ENCODE measurements around the gene OSBPL9. TPM values are rescaled to one million over a fixed set of nuclear protein-coding genes. Genes with fewer than 3 reads are reported as not detected.

The OSBPL9 gene
- total RNA-seq, 1 experiment from 2014 or later, result 128 TPM

DNA sequence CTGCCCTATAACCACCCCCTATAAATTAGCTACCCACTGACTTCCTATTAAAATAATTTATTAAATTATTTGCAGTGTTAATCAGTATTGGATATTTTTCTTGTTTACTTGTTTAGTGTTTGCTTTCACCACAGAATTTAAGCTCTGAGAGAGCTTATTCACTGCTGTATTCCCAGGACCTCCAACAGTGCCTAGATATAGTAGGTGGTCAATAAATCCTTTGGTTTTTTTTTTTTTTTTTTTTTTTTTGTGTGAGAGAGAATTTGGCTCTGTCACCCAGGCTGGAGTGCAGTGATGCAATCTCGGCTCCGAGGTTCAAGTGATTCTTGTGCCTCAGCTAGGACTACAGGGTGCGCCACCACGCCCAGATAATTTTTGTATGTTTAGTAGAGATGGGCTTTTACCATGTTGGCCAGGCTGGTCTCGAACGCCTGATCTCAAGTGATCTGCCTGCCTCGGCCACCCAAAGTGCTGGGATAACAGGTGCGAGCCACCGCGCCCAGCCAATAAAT, 1.1 kb upstream of the OSBPL9 start:
- Histone ChIP-seq H3K4me1 (ENCODE audit: low read length) (peaks cover 22% of the 10 kb centered on the region), H3K4me3 (ENCODE audit: low read length) (no peak overlapping the region), H3K36me3 (ENCODE audit: insufficient read depth, low read length) (no peaks in the 10 kb centered on the region), H2AFZ (ENCODE audit: low read length) (no peak overlapping the region), H3K9me2 (replicated peaks; ENCODE audit: insufficient read depth, low read length) (no peaks in the 10 kb centered on the region), H3K27ac (ENCODE audit: low read length) (no peak overlapping the region), H3K4me2 (ENCODE audit: low read depth, low read length, poor library complexity, severe bottlenecking) (no peak overlapping the region), H3K79me2 (ENCODE audit: low read length) (no peaks in the 10 kb centered on the region; the same call in 1 of the 2 replicates), H3K9ac (ENCODE audit: low read length) (no peak overlapping the region), H4K20me1 (ENCODE audit: insufficient read depth, low read depth, low read length) (no peaks in the 10 kb centered on the region; the same call in none of the 2 replicates), H3K27me3 (ENCODE audit: low read length) (no peaks in the 10 kb centered on the region), H3K9me3 (ENCODE audit: low read length) (no peaks in the 10 kb centered on the region)
- DNase-seq, result no peak

DNA sequence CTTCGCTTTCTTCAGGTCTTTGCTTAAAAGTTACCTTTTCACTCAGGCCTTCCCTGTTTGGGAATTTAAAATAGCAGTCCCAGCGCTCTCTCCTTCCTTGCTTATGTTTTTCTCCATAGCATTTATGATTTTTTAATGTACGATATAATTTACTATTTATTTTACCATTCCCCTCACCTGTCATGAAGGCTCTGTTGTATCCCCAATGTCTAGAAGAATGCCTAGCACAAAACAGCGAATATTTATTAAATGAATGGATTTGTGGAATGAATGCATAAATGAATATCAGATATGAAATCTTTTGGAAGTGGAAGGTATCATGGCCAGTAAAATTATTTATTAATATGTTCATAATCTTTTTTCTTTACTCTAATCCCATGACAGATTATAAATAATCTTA, 402 bp upstream of the OSBPL9 start:
- Histone ChIP-seq H3K27ac (ENCODE audit: low read length) (no peak overlapping the region), H3K4me1 (ENCODE audit: low read length) (peaks cover 22% of the 10 kb centered on the region), H3K4me3 (ENCODE audit: low read length) (peak overlapping the region; percentile 94), H3K79me2 (ENCODE audit: low read length) (no peaks in the 10 kb centered on the region; the same call in 1 of the 2 replicates), H3K4me2 (ENCODE audit: low read depth, low read length, poor library complexity, severe bottlenecking) (peak overlapping the region; percentile 88), H2AFZ (ENCODE audit: low read length) (peak overlapping the region; percentile 93), H4K20me1 (ENCODE audit: insufficient read depth, low read depth, low read length) (no peaks in the 10 kb centered on the region; the same call in none of the 2 replicates), H3K36me3 (ENCODE audit: insufficient read depth, low read length) (no peaks in the 10 kb centered on the region), H3K9me2 (replicated peaks; ENCODE audit: insufficient read depth, low read length) (no peaks in the 10 kb centered on the region), H3K9me3 (ENCODE audit: low read length) (no peaks in the 10 kb centered on the region), H3K9ac (ENCODE audit: low read length) (peak overlapping the region; percentile 52), H3K27me3 (ENCODE audit: low read length) (no peaks in the 10 kb centered on the region)
- no peak for DNase-seq

DNA sequence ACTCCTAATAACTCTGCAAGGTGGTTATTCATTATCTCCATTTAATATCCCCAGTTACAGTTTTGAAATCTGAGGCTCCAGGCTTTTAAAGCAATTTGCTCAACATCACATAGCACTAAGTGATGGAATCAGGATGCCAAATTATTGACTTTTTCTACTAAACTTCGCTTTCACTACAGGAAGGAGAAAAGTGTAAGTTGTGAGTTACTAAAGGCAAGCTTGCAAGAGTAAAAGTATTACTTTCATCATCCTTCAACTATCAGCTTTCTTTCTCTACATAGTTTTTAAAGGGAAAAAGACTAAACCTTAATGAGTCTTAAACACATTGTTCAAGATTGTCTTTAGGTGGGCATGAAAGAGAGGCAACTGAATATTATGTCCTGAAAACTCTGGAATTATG, 1.8 kb downstream of the OSBPL9 start:
- Histone ChIP-seq H3K9ac (ENCODE audit: low read length) (no peak overlapping the region), H3K9me3 (ENCODE audit: low read length) (no peaks in the 10 kb centered on the region), H3K4me2 (ENCODE audit: low read depth, low read length, poor library complexity, severe bottlenecking) (no peak overlapping the region)

DNA sequence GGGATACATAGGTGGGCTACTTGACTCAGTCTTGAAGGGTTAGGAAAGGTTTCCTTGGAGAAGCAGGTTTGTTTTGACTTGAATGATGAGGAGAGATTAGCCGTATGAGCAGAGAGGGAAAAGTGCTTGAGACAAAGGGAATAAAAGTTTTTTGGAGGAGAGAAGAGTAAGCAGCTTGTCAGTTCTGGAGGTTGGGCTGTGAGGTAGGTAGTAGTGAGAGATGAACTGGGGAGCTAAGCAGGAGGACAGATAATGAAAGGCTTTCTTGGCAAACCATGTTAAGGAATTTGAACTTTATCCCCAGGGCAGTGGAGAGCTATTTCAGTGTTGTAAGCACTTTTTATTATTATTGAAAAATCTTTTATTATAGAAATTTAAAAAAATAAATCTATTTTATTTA, 3.6 kb downstream of the OSBPL9 start:
- no peaks in the 10 kb centered on the region for H3K9me3 ChIP-seq (ENCODE audit: low read length)
- no peaks in the 10 kb centered on the region for H3K36me3 ChIP-seq (ENCODE audit: insufficient read depth, low read length)
- H3K4me2 ChIP-seq (ENCODE audit: low read depth, low read length, poor library complexity, severe bottlenecking), result no peak overlapping the region
- no peaks in the 10 kb centered on the region for H3K27me3 ChIP-seq (ENCODE audit: low read length)
- no peak overlapping the region for H3K4me3 ChIP-seq (ENCODE audit: low read length)
- H2AFZ ChIP-seq (ENCODE audit: low read length), result no peak overlapping the region
- H3K9me2 ChIP-seq (replicated peaks; ENCODE audit: insufficient read depth, low read length), result no peaks in the 10 kb centered on the region
- H3K9ac ChIP-seq (ENCODE audit: low read length), result no peak overlapping the region
- H3K79me2 ChIP-seq (ENCODE audit: low read length), result no peaks in the 10 kb centered on the region; the same call in 1 of the 2 replicates
- DNase-seq, result no peak
- peaks cover 19% of the 10 kb centered on the region for H3K4me1 ChIP-seq (ENCODE audit: low read length)
- peaks cover 14% of the 10 kb centered on the region for H4K20me1 ChIP-seq (ENCODE audit: insufficient read depth, low read depth, low read length)
- no peak overlapping the region for H3K27ac ChIP-seq (ENCODE audit: low read length)

More for the DNA sequence above, 1.8 kb downstream of the OSBPL9 start:
- Histone ChIP-seq H3K9me2 (replicated peaks; ENCODE audit: insufficient read depth, low read length) (no peaks in the 10 kb centered on the region), H3K4me1 (ENCODE audit: low read length) (peaks cover 22% of the 10 kb centered on the region), H3K27me3 (ENCODE audit: low read length) (no peaks in the 10 kb centered on the region), H3K4me3 (ENCODE audit: low read length) (no peak overlapping the region), H3K36me3 (ENCODE audit: insufficient read depth, low read length) (no peaks in the 10 kb centered on the region), H3K27ac (ENCODE audit: low read length) (no peak overlapping the region), H2AFZ (ENCODE audit: low read length) (no peak overlapping the region), H4K20me1 (ENCODE audit: insufficient read depth, low read depth, low read length) (peaks cover 14% of the 10 kb centered on the region), H3K79me2 (ENCODE audit: low read length) (no peaks in the 10 kb centered on the region; the same call in 1 of the 2 replicates)
- DNase-seq, result no peak

DNA sequence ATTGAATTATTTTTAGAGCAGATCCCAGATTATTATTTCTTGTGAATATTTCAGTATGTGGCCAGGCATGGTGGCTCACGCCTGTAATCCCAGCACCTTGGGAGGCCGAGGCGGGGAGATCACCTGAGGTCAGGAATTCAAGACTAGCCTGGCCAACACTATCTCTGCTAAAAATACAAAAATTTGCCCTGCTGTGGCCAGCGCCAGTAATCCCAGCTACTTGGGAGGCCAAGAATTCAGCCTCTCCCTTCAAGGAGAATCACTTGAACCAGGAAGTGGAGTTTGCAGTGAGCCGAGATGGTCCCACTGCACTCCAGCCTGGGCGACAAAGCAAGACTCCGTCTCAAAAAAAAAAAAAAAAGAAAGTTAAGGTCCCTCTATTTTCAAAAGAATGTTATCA, 4.3 kb downstream of the OSBPL9 start:
- Histone ChIP-seq H3K9me2 (replicated peaks; ENCODE audit: insufficient read depth, low read length) (no peaks in the 10 kb centered on the region), H3K4me1 (ENCODE audit: low read length) (peaks cover 19% of the 10 kb centered on the region), H3K9ac (ENCODE audit: low read length) (no peak overlapping the region), H4K20me1 (ENCODE audit: insufficient read depth, low read depth, low read length) (peaks cover 14% of the 10 kb centered on the region), H3K4me3 (ENCODE audit: low read length) (no peak overlapping the region), H3K4me2 (ENCODE audit: low read depth, low read length, poor library complexity, severe bottlenecking) (no peak overlapping the region), H3K79me2 (ENCODE audit: low read length) (no peaks in the 10 kb centered on the region; the same call in 1 of the 2 replicates), H3K9me3 (ENCODE audit: low read length) (no peaks in the 10 kb centered on the region), H2AFZ (ENCODE audit: low read length) (no peak overlapping the region), H3K27ac (ENCODE audit: low read length) (no peak overlapping the region), H3K36me3 (ENCODE audit: insufficient read depth, low read length) (no peaks in the 10 kb centered on the region), H3K27me3 (ENCODE audit: low read length) (no peaks in the 10 kb centered on the region)
- DNase-seq, result no peak

DNA sequence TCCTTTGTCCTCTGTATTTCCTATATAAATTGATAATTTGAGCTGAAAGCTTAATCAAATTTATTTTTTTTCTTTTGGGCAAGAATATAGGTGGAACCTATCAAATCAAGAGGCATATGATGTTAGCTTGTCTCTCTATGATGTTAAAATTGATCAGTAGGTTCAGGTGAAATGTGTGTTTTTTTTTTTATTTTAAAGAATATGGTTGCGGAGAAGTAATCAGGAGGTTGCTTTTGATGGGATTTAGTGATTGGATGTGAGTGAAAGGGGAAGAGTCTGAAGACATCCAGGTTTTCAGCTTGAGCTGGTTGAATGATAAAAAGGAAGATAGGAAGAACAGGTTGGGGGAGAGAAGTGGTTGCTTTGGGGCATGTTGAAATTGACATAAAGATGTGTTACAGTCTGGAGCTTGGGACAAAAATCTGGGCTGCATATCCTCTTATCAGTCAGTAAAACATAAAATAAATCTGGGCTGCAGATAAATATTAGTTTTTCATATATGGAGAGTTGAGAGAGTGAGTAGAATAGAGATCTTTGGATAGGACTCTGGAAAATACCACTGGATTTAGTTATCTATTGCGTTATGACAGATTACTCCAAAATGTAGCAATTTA, 5.1 kb downstream of the OSBPL9 start:
- peaks cover 13% of the 10 kb centered on the region for H3K4me1 ChIP-seq (ENCODE audit: low read length)
- H3K9me3 ChIP-seq (ENCODE audit: low read length), result no peaks in the 10 kb centered on the region
- H3K9ac ChIP-seq (ENCODE audit: low read length), result no peak overlapping the region
- no peak overlapping the region for H3K27ac ChIP-seq (ENCODE audit: low read length)
- peaks cover 20% of the 10 kb centered on the region for H4K20me1 ChIP-seq (ENCODE audit: insufficient read depth, low read depth, low read length)
- no peak overlapping the region for H3K4me2 ChIP-seq (ENCODE audit: low read depth, low read length, poor library complexity, severe bottlenecking)
- no peak overlapping the region for H2AFZ ChIP-seq (ENCODE audit: low read length)
- no peaks in the 10 kb centered on the region for H3K9me2 ChIP-seq (replicated peaks; ENCODE audit: insufficient read depth, low read length)
- no peaks in the 10 kb centered on the region for H3K36me3 ChIP-seq (ENCODE audit: insufficient read depth, low read length)
- no peak overlapping the region for H3K4me3 ChIP-seq (ENCODE audit: low read length)
- H3K79me2 ChIP-seq (ENCODE audit: low read length), result peaks cover 3% of the 10 kb centered on the region
- DNase-seq, result no peak
- H3K27me3 ChIP-seq (ENCODE audit: low read length), result no peaks in the 10 kb centered on the region

DNA sequence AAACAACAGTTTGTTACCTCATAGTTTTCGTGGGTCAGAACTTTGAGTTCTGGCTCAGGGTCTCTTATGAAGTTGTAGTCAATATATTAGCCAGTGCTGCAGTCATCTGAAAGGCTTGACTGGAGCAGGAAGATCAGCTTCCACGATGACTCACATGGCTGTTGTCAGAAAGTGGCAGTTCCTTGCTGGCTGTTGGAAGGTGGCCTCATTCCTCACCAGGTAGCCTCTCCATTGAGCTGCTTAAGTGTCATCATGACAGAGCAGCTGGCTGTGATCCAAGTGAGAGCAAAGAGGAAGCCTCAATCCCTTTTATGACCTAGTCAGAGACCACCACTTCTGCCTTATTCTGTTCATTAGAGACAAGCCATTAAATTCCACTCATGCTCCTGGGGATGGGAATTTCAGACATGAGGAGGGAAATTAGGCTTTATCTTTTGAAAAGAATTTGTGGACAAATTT, 5.6 kb downstream of the OSBPL9 start:
- no peak overlapping the region for H3K9ac ChIP-seq (ENCODE audit: low read length)
- no peak overlapping the region for H2AFZ ChIP-seq (ENCODE audit: low read length)
- H3K4me3 ChIP-seq (ENCODE audit: low read length), result no peak overlapping the region
- H3K4me1 ChIP-seq (ENCODE audit: low read length), result peaks cover 11% of the 10 kb centered on the region
- peaks cover 7% of the 10 kb centered on the region for H3K79me2 ChIP-seq (ENCODE audit: low read length)
- peaks cover 25% of the 10 kb centered on the region for H4K20me1 ChIP-seq (ENCODE audit: insufficient read depth, low read depth, low read length)
- no peak overlapping the region for H3K4me2 ChIP-seq (ENCODE audit: low read depth, low read length, poor library complexity, severe bottlenecking)
- DNase-seq, result peak; percentile 51
- H3K27me3 ChIP-seq (ENCODE audit: low read length), result no peaks in the 10 kb centered on the region
- no peaks in the 10 kb centered on the region for H3K9me2 ChIP-seq (replicated peaks; ENCODE audit: insufficient read depth, low read length)
- H3K36me3 ChIP-seq (ENCODE audit: insufficient read depth, low read length), result no peaks in the 10 kb centered on the region
- H3K9me3 ChIP-seq (ENCODE audit: low read length), result no peaks in the 10 kb centered on the region
- H3K27ac ChIP-seq (ENCODE audit: low read length), result no peak overlapping the region

DNA sequence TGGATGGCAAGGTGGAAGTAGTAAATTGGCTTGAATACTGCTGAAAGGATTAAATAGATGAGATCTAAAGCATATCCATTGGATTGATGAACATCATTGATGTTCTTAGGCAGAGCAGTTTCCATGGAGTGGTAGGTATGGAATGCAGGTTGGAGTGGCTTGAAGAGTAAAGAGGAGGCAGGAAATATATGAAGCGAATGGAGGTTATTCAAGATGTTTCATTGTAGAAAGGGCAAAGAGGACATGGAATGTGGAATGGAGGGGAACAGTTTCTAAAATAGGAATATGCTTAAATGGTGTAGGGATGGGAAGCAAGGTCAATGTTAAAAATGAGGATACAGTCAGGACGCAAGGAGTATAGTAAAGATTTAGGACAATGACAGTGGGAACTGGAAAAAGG, 6.1 kb downstream of the OSBPL9 start:
- no peaks in the 10 kb centered on the region for H3K9me2 ChIP-seq (replicated peaks; ENCODE audit: insufficient read depth, low read length)
- no peak overlapping the region for H2AFZ ChIP-seq (ENCODE audit: low read length)
- no peaks in the 10 kb centered on the region for H3K27me3 ChIP-seq (ENCODE audit: low read length)
- H4K20me1 ChIP-seq (ENCODE audit: insufficient read depth, low read depth, low read length), result peaks cover 29% of the 10 kb centered on the region
- peaks cover 6% of the 10 kb centered on the region; the same call in 1 of the 2 replicates for H3K4me1 ChIP-seq (ENCODE audit: low read length)
- no peak overlapping the region for H3K27ac ChIP-seq (ENCODE audit: low read length)
- no peak overlapping the region for H3K4me2 ChIP-seq (ENCODE audit: low read depth, low read length, poor library complexity, severe bottlenecking)
- no peaks in the 10 kb centered on the region for H3K36me3 ChIP-seq (ENCODE audit: insufficient read depth, low read length)
- DNase-seq, result no peak
- no peak overlapping the region for H3K4me3 ChIP-seq (ENCODE audit: low read length)
- H3K9ac ChIP-seq (ENCODE audit: low read length), result no peak overlapping the region
- H3K9me3 ChIP-seq (ENCODE audit: low read length), result no peaks in the 10 kb centered on the region
- H3K79me2 ChIP-seq (ENCODE audit: low read length), result peaks cover 9% of the 10 kb centered on the region
